ENCODE results near the gene NFKBIE. TPM values are rescaled to one million over a fixed set of nuclear protein-coding genes. Genes with fewer than 3 reads are reported as not detected.

The NFKBIE gene
- total and polyA plus RNA-seq, 2 of the 13 experiments (the other 11 are each of a cell fraction or from before 2014, with no cell fraction given), result 6.7 to 14.5 TPM

- peak; percentile 43; the same call in 1 of the 2 replicates for TF ChIP-seq RAD21 (CRISPR knock-in tag; IDR thresholded peaks at IDR 0.05)
- TF ChIP-seq IKZF5 (CRISPR knock-in tag; IDR thresholded peaks at IDR 0.05), result 0 out of 2 replicates have a peak, but pooled peaks have one; percentile 35
- TF ChIP-seq AGO2 (optimal IDR thresholded peaks at IDR 0.05; ENCODE audit: low read depth, low read length), result peak; percentile 39
- TF ChIP-seq SP5 (CRISPR knock-in tag; IDR thresholded peaks at IDR 0.05; ENCODE audit: borderline replicate concordance, low read depth), result peak; percentile 68
- TF ChIP-seq GPN1 (CRISPR knock-in tag; IDR thresholded peaks at IDR 0.05; ENCODE audit: borderline replicate concordance), result no peak
- no peak for TF ChIP-seq NFYB (CRISPR knock-in tag; IDR thresholded peaks at IDR 0.05)
- no peak for TF ChIP-seq REXO4 (CRISPR knock-in tag; IDR thresholded peaks at IDR 0.05; ENCODE audit: borderline replicate concordance)
- no peak for TF ChIP-seq GLI4 (CRISPR knock-in tag; IDR thresholded peaks at IDR 0.05; ENCODE audit: borderline replicate concordance)
- TF ChIP-seq PRPF4 (IDR thresholded peaks at IDR 0.05; ENCODE audit: low read depth, low read length, poor library complexity, severe bottlenecking), result no peak
- TF ChIP-seq ZFP1 (CRISPR knock-in tag; IDR thresholded peaks at IDR 0.05), result no peak
- no peak for TF ChIP-seq CCAR2 (optimal IDR thresholded peaks at IDR 0.05; ENCODE audit: low read depth, low read length)
- TF ChIP-seq RARG (CRISPR knock-in tag; IDR thresholded peaks at IDR 0.05; ENCODE audit: low read depth), result no peak
- peak; percentile 89 for TF ChIP-seq UBTF (CRISPR knock-in tag; IDR thresholded peaks at IDR 0.05)
- TF ChIP-seq ZNF768 (CRISPR knock-in tag; IDR thresholded peaks at IDR 0.05), result peak; percentile 50; the same call in 1 of the 2 replicates
- no peak for TF ChIP-seq ZNF407 (CRISPR knock-in tag; IDR thresholded peaks at IDR 0.05; ENCODE audit: not compliant biosample characterization)
- TF ChIP-seq ZNF576 (CRISPR knock-in tag; IDR thresholded peaks at IDR 0.05), result no peak
- TF ChIP-seq ETV6 (CRISPR knock-in tag; conservative IDR thresholded peaks at IDR 0.05), result no peak
- no peak for TF ChIP-seq ARID2 (CRISPR knock-in tag; IDR thresholded peaks at IDR 0.05; ENCODE audit: borderline replicate concordance)
Observed at GRCh38 chr6:44223319-44224028, 41.9 kb downstream of the NFKBIE start, which contains the start of gene SLC29A1 (continued).

Data from HepG2 (cell line).